Stimulated activated CD4-positive, alpha-beta T cell treated with anti-CD3 and anti-CD28 coated beads, Interleukin-15, amount 100 ng/mL, for 48 hours (primary cell): ENCODE measurements around the gene HMG20A.

ENCODE experiments used
- DNase-seq, 2 donors: peaks; one replicate each; pipeline ENCODE4 v3.0.0-alpha.2; 2020; ENCODE audit warnings: low read depth in 2 of 2

Gene HMG20A

GRCh38 chr15:77430213-77430612 is 9.5 kb downstream of the HMG20A start:
- DNase-seq = no peak

GRCh38 chr15:77430652-77431051 is 10.0 kb downstream of the HMG20A start:
- no peak for DNase-seq

- no peak for DNase-seq
Measured at GRCh38 chr15:77436822-77437221, 16.1 kb downstream of the HMG20A start.

GRCh38 chr15:77437264-77437663 is 16.6 kb downstream of the HMG20A start:
- no peak for DNase-seq

- DNase-seq = no peak
Measured at GRCh38 chr15:77440378-77440999, 19.8 kb downstream of the HMG20A start.

- no peak for DNase-seq
Measured at GRCh38 chr15:77446840-77447390, 26.2 kb downstream of the HMG20A start.

GRCh38 chr15:77454265-77454664 is 33.6 kb downstream of the HMG20A start:
- no peak for DNase-seq

GRCh38 chr15:77454951-77455350 is 34.3 kb downstream of the HMG20A start:
- no peak for DNase-seq

GRCh38 chr15:77455696-77456321 is 35.1 kb downstream of the HMG20A start:
- no peak for DNase-seq

GRCh38 chr15:77456746-77457145 is 36.1 kb downstream of the HMG20A start:
- DNase-seq = no peak

- no peak for DNase-seq
Measured at GRCh38 chr15:77457191-77457904, 36.7 kb downstream of the HMG20A start.

- no peak for DNase-seq
Measured at GRCh38 chr15:77457905-77458265, 37.2 kb downstream of the HMG20A start.

- no peak for DNase-seq
Measured at GRCh38 chr15:77459031-77459430, 38.3 kb downstream of the HMG20A start.

GRCh38 chr15:77461486-77461885 is 40.8 kb downstream of the HMG20A start:
- DNase-seq = no peak

GRCh38 chr15:77464129-77464865 is 43.6 kb downstream of the HMG20A start:
- no peak for DNase-seq

- no peak for DNase-seq
Measured at GRCh38 chr15:77466521-77466920, 45.8 kb downstream of the HMG20A start.

GRCh38 chr15:77468896-77469295 is 48.2 kb downstream of the HMG20A start:
- no peak for DNase-seq

- DNase-seq = no peak
Measured at GRCh38 chr15:77470235-77470634, 49.5 kb downstream of the HMG20A start.

GRCh38 chr15:77473328-77473727 is 52.6 kb downstream of the HMG20A start:
- no peak for DNase-seq

GRCh38 chr15:77474310-77474988 is 53.8 kb downstream of the HMG20A start:
- no peak for DNase-seq

GRCh38 chr15:77475001-77475400 is 54.3 kb downstream of the HMG20A start:
- DNase-seq = no peak

GRCh38 chr15:77475898-77476297 is 55.2 kb downstream of the HMG20A start:
- no peak for DNase-seq
